Bronchial epithelial cell (primary cell): Measurements from ENCODE around the gene SHB. TPM values are rescaled to one million over a fixed set of nuclear protein-coding genes. Genes with fewer than 3 reads are reported as not detected.

Experiments
- DNase-seq: peaks from one replicate; pipeline ENCODE4 v3.0.0-alpha.2; 2010; ENCODE audit warnings: low read depth
- FAIRE-seq: peaks from 2 replicates; lab custom pipeline; 2011; peaks lifted over from hg19 to GRCh38; lab: Jason Lieb, UNC
- H3K27me3 ChIP-seq: 2 replicates; pipeline ENCODE4 v1.5.1; 2011; ENCODE audit warnings: low read length; ENCODE audit not compliant: control insufficient read depth, insufficient read depth
- H3K36me3 ChIP-seq: 2 replicates; pipeline ENCODE4 v1.5.1; 2011; ENCODE audit warnings: low read length; ENCODE audit not compliant: control insufficient read depth, insufficient read depth
- H3K4me3 ChIP-seq: 2 replicates; pipeline ENCODE4 v1.5.1; 2011; ENCODE audit warnings: mild to moderate bottlenecking, low read depth, low read length, control low read depth
- total RNA-seq: library from RNA; depleted of rRNA; stranded (reverse); fragments of >200 nt; gene quantifications from 2 replicates; pipeline ENCODE4 v1.2.1, GENCODE V29; 2014
- TF ChIP-seq, protein P1 (sequence below): IDR thresholded peaks from 2 replicates; pipeline ENCODE4 v1.5.1; 2011; ENCODE audit warnings: mild to moderate bottlenecking, moderate library complexity, low read length, control low read depth, inconsistent platforms; ENCODE audit not compliant: insufficient read depth, severe bottlenecking

SHB gene
- total RNA-seq, 1 donor from 2014 or later = 14.5 TPM

- Histone ChIP-seq H3K4me3 (no peak overlapping the region), H3K36me3 (no peaks in the 10 kb centered on the region), H3K27me3 (no peaks in the 10 kb centered on the region)
- FAIRE-seq (no peak), DNase-seq (no peak)
- TF ChIP-seq, protein P1, sequence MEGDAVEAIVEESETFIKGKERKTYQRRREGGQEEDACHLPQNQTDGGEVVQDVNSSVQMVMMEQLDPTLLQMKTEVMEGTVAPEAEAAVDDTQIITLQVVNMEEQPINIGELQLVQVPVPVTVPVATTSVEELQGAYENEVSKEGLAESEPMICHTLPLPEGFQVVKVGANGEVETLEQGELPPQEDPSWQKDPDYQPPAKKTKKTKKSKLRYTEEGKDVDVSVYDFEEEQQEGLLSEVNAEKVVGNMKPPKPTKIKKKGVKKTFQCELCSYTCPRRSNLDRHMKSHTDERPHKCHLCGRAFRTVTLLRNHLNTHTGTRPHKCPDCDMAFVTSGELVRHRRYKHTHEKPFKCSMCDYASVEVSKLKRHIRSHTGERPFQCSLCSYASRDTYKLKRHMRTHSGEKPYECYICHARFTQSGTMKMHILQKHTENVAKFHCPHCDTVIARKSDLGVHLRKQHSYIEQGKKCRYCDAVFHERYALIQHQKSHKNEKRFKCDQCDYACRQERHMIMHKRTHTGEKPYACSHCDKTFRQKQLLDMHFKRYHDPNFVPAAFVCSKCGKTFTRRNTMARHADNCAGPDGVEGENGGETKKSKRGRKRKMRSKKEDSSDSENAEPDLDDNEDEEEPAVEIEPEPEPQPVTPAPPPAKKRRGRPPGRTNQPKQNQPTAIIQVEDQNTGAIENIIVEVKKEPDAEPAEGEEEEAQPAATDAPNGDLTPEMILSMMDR = no peak
Measured at GRCh38 chr9:37955781-37956422, 113.1 kb downstream of the SHB start.

DNA sequence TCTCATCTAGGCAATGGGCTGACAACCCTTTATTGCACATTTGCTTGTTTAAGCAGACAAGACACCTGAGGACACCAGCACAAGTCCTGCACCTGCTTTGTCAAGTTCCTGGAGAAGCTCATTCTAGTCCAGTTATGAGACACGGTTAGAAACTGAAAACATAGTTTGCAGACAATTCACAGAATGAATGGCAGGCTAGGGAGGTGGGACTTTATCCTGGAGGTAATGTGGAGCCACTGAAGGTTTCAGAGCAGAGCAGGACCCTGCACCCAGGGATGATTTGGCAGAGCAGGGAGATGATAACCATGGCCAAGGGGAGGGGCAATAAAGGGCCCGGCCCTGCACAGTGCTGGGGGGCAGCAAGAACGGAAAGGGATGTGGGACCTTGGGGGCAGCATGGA, 114.4 kb downstream of the SHB start:
- H3K36me3 ChIP-seq = no peaks in the 10 kb centered on the region
- H3K4me3 ChIP-seq = no peak overlapping the region
- FAIRE-seq (no peak), DNase-seq (no peak)
- TF ChIP-seq, protein P1 = no peak
- no peaks in the 10 kb centered on the region for H3K27me3 ChIP-seq

DNA sequence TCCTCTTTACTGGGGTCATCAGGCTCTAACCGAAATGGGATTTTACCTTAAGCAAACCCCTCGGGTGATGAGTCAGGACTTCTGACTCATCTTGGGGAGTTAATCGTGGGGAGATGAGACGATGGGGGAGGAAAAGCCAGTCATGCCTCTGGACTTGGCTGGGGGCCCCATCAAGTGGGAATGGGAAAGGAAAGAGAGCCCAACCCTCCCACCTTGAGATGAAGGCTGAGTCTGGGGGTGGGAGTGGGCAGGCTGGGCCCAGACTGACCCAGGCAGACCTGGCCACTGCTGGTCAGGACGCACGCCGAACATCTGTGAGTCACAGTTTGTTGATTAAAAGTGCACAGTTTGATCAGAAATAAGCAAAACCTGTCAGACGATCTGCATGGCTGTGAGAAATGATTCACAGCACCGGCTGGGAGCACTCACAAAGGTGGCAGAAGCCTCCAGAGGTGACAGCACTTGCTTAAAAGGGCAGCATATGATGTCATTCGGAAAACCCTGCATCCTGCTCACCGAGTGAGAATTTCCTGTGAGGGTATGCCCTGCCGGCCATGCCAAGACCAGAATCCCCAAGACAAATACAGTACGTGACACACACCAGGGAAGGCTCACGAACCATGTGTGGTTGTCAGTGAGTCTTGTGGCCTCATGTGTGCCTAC, 115.1 kb downstream of the SHB start:
- TF ChIP-seq, protein P1 = no peak
- FAIRE-seq = peak; percentile 93
- H3K36me3 ChIP-seq = no peaks in the 10 kb centered on the region
- no peaks in the 10 kb centered on the region for H3K27me3 ChIP-seq
- peak; percentile 98 for DNase-seq
- no peak overlapping the region for H3K4me3 ChIP-seq

- no peaks in the 10 kb centered on the region for H3K36me3 ChIP-seq
- TF ChIP-seq, protein P1 = no peak
- DNase-seq (no peak), FAIRE-seq (no peak)
- no peak overlapping the region for H3K4me3 ChIP-seq
- no peaks in the 10 kb centered on the region for H3K27me3 ChIP-seq
Measured at GRCh38 chr9:37953206-37953774, 115.7 kb downstream of the SHB start.

- no peak overlapping the region for H3K4me3 ChIP-seq
- no peaks in the 10 kb centered on the region for H3K27me3 ChIP-seq
- TF ChIP-seq, protein P1 = no peak
- FAIRE-seq (no peak), DNase-seq (peak; percentile 90)
- H3K36me3 ChIP-seq = no peaks in the 10 kb centered on the region
Measured at GRCh38 chr9:37952731-37953130, 116.3 kb downstream of the SHB start.
